ENCODE results near the gene IGFL4.

DNA sequence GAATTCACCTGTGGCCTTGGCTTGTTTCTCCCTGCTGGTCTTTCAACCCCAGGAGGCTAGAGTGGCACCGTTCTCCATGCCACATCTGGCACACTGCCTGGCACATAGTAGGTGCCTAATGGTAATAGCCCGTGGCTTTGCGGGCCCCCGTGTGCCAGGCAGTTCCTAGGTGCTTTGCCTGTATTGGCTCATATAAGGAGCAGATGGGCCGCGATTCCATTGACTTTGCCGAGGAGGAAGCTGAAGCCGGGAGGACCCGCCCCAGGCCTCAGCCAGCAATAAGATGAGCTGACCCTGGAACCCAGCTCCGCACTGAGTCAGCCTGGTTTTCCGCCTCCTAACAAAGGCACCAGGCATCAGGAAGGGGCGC is 18.8 kb downstream of the IGFL4 start:
- TF ChIP-seq, protein P1, sequence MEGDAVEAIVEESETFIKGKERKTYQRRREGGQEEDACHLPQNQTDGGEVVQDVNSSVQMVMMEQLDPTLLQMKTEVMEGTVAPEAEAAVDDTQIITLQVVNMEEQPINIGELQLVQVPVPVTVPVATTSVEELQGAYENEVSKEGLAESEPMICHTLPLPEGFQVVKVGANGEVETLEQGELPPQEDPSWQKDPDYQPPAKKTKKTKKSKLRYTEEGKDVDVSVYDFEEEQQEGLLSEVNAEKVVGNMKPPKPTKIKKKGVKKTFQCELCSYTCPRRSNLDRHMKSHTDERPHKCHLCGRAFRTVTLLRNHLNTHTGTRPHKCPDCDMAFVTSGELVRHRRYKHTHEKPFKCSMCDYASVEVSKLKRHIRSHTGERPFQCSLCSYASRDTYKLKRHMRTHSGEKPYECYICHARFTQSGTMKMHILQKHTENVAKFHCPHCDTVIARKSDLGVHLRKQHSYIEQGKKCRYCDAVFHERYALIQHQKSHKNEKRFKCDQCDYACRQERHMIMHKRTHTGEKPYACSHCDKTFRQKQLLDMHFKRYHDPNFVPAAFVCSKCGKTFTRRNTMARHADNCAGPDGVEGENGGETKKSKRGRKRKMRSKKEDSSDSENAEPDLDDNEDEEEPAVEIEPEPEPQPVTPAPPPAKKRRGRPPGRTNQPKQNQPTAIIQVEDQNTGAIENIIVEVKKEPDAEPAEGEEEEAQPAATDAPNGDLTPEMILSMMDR (IDR thresholded peaks at IDR 0.05; ENCODE audit: low read length), result no peak
- no peak for TF ChIP-seq EZH2phosphoT487 (IDR thresholded peaks at IDR 0.05; ENCODE audit: low read length)

Data from MM.1S (cell line).